Effector memory CD4-positive, alpha-beta T cell (primary cell): ENCODE measurements around the gene NDUFB11.

ENCODE experiments used
- DNase-seq, 3 donors: peaks; one replicate each; pipeline ENCODE4 v3.0.0-alpha.2; 2020
- H3K27ac ChIP-seq: 2 replicates; pipeline ENCODE4 v1.7.0; 2013; ENCODE audit warnings: mild to moderate bottlenecking, low read length, moderate library complexity; ENCODE audit not compliant: insufficient read depth, poor library complexity, severe bottlenecking
- H3K27me3 ChIP-seq: replicated peaks from 2 replicates; pipeline ENCODE4 v1.7.0; 2013; ENCODE audit warnings: mild to moderate bottlenecking, low read length; ENCODE audit not compliant: insufficient read depth, control insufficient read depth, poor library complexity, severe bottlenecking
- H3K36me3 ChIP-seq: 2 replicates; pipeline ENCODE4 v1.7.0; 2013; ENCODE audit warnings: mild to moderate bottlenecking, low read length, moderate library complexity; ENCODE audit not compliant: control insufficient read depth, insufficient read depth
- H3K4me1 ChIP-seq: 2 replicates; pipeline ENCODE4 v1.7.0; 2013; ENCODE audit warnings: low read length, mild to moderate bottlenecking; ENCODE audit not compliant: control insufficient read depth, insufficient read depth, poor library complexity, severe bottlenecking
- H3K4me3 ChIP-seq: 2 replicates; pipeline ENCODE4 v1.7.0; 2013; ENCODE audit warnings: low read length, low read depth, mild to moderate bottlenecking; ENCODE audit not compliant: insufficient read depth, poor library complexity, severe bottlenecking
- H3K9me3 ChIP-seq: 2 replicates; pipeline ENCODE4 v1.7.0; 2013; ENCODE audit warnings: mild to moderate bottlenecking, low read length, moderate library complexity; ENCODE audit not compliant: control insufficient read depth

NDUFB11 gene

GRCh38 chrX:47174846-47175587 is 30.5 kb upstream of the NDUFB11 start:
- Histone ChIP-seq H3K9me3 (no peaks in the 10 kb centered on the region), H3K27ac (no peak overlapping the region), H3K4me3 (no peak overlapping the region), H3K4me1 (no peaks in the 10 kb centered on the region), H3K27me3 (no peaks in the 10 kb centered on the region), H3K36me3 (peaks cover 79% of the 10 kb centered on the region)
- DNase-seq = no peak

GRCh38 chrX:47174376-47174775 is 29.9 kb upstream of the NDUFB11 start:
- Histone ChIP-seq H3K4me3 (no peak overlapping the region), H3K36me3 (peaks cover 75% of the 10 kb centered on the region), H3K27ac (no peak overlapping the region), H3K9me3 (no peaks in the 10 kb centered on the region), H3K4me1 (no peaks in the 10 kb centered on the region), H3K27me3 (no peaks in the 10 kb centered on the region)
- DNase-seq = no peak

GRCh38 chrX:47172971-47173792 is 28.7 kb upstream of the NDUFB11 start:
- DNase-seq = no peak
- Histone ChIP-seq H3K27me3 (no peaks in the 10 kb centered on the region), H3K27ac (no peak overlapping the region), H3K4me3 (no peak overlapping the region), H3K36me3 (peaks cover 66% of the 10 kb centered on the region), H3K4me1 (no peaks in the 10 kb centered on the region), H3K9me3 (no peaks in the 10 kb centered on the region)

- H3K9me3 ChIP-seq = no peaks in the 10 kb centered on the region
- DNase-seq = no peak
- H3K27me3 ChIP-seq = no peaks in the 10 kb centered on the region
- no peaks in the 10 kb centered on the region for H3K4me1 ChIP-seq
- no peak overlapping the region for H3K4me3 ChIP-seq
- H3K36me3 ChIP-seq = peaks cover 61% of the 10 kb centered on the region
- H3K27ac ChIP-seq = no peak overlapping the region
These were observed 28.0 kb upstream of the NDUFB11 start for GRCh38 chrX:47172549-47172948.

GRCh38 chrX:47171996-47172395 is 27.5 kb upstream of the NDUFB11 start:
- H3K9me3 ChIP-seq = no peaks in the 10 kb centered on the region
- H3K4me3 ChIP-seq = no peak overlapping the region
- H3K27ac ChIP-seq = no peak overlapping the region
- peaks cover 61% of the 10 kb centered on the region for H3K36me3 ChIP-seq
- no peaks in the 10 kb centered on the region for H3K27me3 ChIP-seq
- no peaks in the 10 kb centered on the region for H3K4me1 ChIP-seq
- DNase-seq = no peak

- no peaks in the 10 kb centered on the region for H3K27me3 ChIP-seq
- H3K4me1 ChIP-seq = no peaks in the 10 kb centered on the region
- DNase-seq = no peak
- H3K9me3 ChIP-seq = no peaks in the 10 kb centered on the region
- H3K36me3 ChIP-seq = peaks cover 53% of the 10 kb centered on the region
- H3K4me3 ChIP-seq = no peak overlapping the region
- H3K27ac ChIP-seq = no peak overlapping the region
These were observed 26.6 kb upstream of the NDUFB11 start for GRCh38 chrX:47170861-47171692.

- H3K4me3 ChIP-seq = no peak overlapping the region
- H3K27ac ChIP-seq = no peak overlapping the region
- peaks cover 42% of the 10 kb centered on the region for H3K36me3 ChIP-seq
- H3K27me3 ChIP-seq = no peaks in the 10 kb centered on the region
- H3K9me3 ChIP-seq = no peaks in the 10 kb centered on the region
- H3K4me1 ChIP-seq = no peaks in the 10 kb centered on the region
- no peak for DNase-seq
These were observed 25.4 kb upstream of the NDUFB11 start for GRCh38 chrX:47169726-47170515.

- H3K36me3 ChIP-seq = peaks cover 37% of the 10 kb centered on the region
- H3K4me3 ChIP-seq = no peak overlapping the region
These were observed 24.8 kb upstream of the NDUFB11 start for GRCh38 chrX:47169273-47169672.

GRCh38 chrX:47168495-47169073 is 24.1 kb upstream of the NDUFB11 start:
- Histone ChIP-seq H3K27me3 (no peaks in the 10 kb centered on the region), H3K27ac (no peak overlapping the region), H3K9me3 (no peaks in the 10 kb centered on the region), H3K4me1 (no peaks in the 10 kb centered on the region), H3K36me3 (peaks cover 30% of the 10 kb centered on the region), H3K4me3 (no peak overlapping the region)
- DNase-seq = no peak

More at GRCh38 chrX:47169273-47169672, 24.8 kb upstream of the NDUFB11 start:
- Histone ChIP-seq H3K27me3 (no peaks in the 10 kb centered on the region), H3K4me1 (no peaks in the 10 kb centered on the region), H3K9me3 (no peaks in the 10 kb centered on the region), H3K27ac (no peak overlapping the region)
- DNase-seq = no peak
